Peyer's patch (tissue), 4 donors: Measurements from ENCODE around the gene NKD2.

Experiments used
- CTCF ChIP-seq, 6 experiments: fragments of 450-650 bp in 4 of 6; fragments of 200-600 bp in 2 of 6; sonication (generic) in 1 of 6; IDR thresholded peaks; one replicate each; pipeline ENCODE4 v1.5.1; 2017 to 2019; ENCODE audit warnings: antibody characterized with exemption in 6 of 6, mild to moderate bottlenecking in 3 of 6, moderate library complexity in 1 of 6
- POLR2A ChIP-seq, 2 donors: fragments of 450-650 bp; IDR thresholded peaks; one replicate each; pipeline ENCODE4 v1.5.1; 2017; ENCODE audit warnings: antibody characterized with exemption in 2 of 2, mild to moderate bottlenecking in 2 of 2, moderate library complexity in 2 of 2

- TF ChIP-seq CTCF (IDR thresholded peaks at IDR 0.05) (no peak), POLR2A (IDR thresholded peaks at IDR 0.05) (no peak)
Observed at GRCh38 chr5:1086137-1086536, 77.5 kb downstream of the NKD2 start.
